ENCODE results near the gene WASHC3.

Gene WASHC3

DNA sequence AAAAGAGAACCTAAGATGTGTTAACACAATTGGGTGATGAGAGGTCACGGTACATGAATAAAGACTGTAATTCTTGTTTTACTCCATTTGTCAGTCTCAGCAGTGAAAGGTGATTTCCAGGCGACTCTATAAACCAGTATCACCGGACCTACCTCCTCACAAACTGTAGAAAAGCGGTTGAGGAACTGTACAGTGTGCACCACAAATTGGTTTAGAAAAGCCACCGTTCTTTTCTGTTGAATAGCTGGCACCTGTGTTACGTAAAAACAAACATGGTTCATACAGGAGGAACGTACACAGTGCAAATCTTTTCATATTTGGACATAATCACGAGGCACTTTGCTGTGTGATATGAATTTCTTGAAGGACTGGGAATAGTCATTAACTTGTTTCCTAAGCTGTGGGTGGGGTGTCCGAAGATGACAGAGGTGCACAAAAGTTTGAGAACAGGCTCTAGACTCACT lies 663 bp downstream of the WASHC3 start:
- Mint-ChIP-seq H3K9me3 (ENCODE audit: low read depth) (no peaks in the 10 kb centered on the region), H3K4me1 (ENCODE audit: low read depth) (peaks cover 50% of the 10 kb centered on the region), H3K27me3 (peaks cover 3% of the 10 kb centered on the region), H3K4me3 (peak overlapping the region; percentile 92), H3K36me3 (peaks cover 19% of the 10 kb centered on the region), H3K27ac (peak overlapping the region; percentile 98)

DNA sequence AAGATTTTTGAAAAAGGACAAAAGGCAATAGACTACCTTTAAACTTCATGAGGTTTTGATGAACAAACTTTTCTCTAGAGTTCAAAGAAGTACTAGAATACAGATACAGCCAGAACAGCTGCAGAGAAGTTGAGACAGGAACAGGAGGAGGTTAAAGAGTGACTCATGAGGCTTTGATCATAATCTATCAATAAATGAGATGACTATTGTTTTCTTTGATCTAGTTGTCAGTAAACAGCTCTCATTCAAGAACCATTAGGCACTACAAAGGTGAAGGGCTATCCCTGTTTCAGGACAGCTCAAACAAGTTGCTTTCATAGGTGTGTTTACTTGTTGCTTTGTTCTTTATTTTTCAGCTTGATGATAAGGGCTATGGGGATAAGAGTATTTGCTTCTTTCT lies 2.4 kb downstream of the WASHC3 start:
- peaks cover 59% of the 10 kb centered on the region for H3K4me1 Mint-ChIP-seq (ENCODE audit: low read depth)

DNA sequence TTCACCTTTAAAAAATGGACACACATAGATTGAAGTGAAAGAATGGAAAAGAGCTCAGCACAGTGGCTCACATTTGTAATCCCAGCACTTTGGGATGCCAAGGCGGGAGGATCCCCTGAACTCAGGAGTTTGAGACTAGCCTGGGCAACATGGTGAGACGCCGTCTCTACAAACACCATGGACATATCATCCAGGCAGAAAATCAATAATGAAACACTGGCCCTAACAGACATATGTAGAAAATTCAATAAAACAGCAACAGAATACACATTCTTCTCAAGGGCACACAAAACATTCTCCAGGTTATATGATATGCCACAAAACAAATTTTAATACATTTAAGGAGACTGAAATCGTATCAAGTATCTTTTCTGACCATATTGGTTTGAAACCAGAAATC lies 7.4 kb downstream of the WASHC3 start:
- H3K27me3 Mint-ChIP-seq, result no peaks in the 10 kb centered on the region
- peaks cover 69% of the 10 kb centered on the region for H3K4me1 Mint-ChIP-seq (ENCODE audit: low read depth)
- peaks cover 46% of the 10 kb centered on the region for H3K36me3 Mint-ChIP-seq
- no peak overlapping the region for H3K27ac Mint-ChIP-seq
- H3K9me3 Mint-ChIP-seq (ENCODE audit: low read depth), result no peaks in the 10 kb centered on the region
- H3K4me3 Mint-ChIP-seq, result no peak overlapping the region

More for the DNA sequence above, 2.4 kb downstream of the WASHC3 start:
- Mint-ChIP-seq H3K4me3 (peak overlapping the region; percentile 77), H3K36me3 (peaks cover 28% of the 10 kb centered on the region), H3K27me3 (no peaks in the 10 kb centered on the region), H3K27ac (peak overlapping the region; percentile 87), H3K9me3 (ENCODE audit: low read depth) (no peaks in the 10 kb centered on the region)

DNA sequence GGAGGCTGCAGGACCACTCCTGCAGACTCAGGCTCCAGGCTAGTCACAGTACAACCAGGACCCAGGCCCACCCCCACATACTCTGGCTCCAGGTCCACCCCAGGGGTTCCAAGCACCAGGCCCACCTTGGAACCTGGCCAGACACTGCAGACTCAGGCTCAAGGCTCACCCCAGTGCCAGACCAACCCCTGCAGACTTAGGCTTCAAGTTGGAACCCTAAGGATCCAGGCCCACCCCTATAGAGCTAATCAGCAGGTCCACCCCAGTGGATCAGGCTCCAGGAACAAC lies 8.8 kb downstream of the WASHC3 start:
- Mint-ChIP-seq H3K36me3 (peaks cover 41% of the 10 kb centered on the region), H3K4me1 (ENCODE audit: low read depth) (peaks cover 59% of the 10 kb centered on the region), H3K9me3 (ENCODE audit: low read depth) (no peaks in the 10 kb centered on the region), H3K27me3 (no peaks in the 10 kb centered on the region), H3K27ac (no peak overlapping the region), H3K4me3 (no peak overlapping the region)

DNA sequence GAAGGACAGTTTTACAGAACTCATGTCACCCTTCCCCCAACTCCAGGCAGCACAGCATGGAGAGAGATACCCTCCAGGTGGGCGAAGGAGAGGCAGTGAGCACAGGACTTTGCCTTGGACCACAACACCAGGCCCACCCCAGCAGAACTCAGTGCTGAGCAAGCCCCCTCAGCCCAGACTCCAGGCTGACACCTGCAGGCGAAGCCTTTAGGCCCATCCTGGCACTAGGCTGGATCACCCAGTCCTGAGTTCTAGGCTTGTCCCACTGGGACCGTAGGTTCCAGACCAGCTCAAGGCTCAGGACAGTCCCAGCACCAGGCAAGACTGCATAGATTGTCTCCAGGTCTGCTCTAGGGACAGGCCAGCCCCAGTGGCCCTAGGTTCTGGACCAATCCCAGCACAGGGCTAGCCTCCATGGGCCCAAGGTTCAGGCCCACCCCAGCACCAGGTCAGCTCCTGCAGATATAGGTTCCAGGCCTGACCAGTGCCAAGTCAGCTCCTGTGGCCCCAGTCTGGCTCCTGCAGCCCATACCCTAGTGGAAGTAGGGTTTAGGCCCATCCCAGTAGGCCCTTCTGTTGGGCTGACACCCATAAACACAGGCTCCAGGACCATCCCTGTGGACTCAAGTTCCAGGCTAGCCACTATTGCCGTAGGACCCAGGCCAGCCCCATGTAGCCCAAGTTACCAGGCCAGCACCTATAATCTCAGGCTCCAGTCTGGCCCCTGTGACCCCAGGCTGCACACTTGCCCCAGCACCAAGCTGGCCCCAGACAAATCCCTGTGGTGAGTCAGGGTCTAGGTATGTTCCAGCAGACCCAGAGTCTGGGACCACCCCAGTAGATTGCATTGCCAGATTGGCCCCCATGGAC lies 9.4 kb downstream of the WASHC3 start:
- Mint-ChIP-seq H3K36me3 (peaks cover 38% of the 10 kb centered on the region), H3K4me3 (no peak overlapping the region), H3K4me1 (ENCODE audit: low read depth) (peaks cover 53% of the 10 kb centered on the region), H3K27ac (no peak overlapping the region), H3K9me3 (ENCODE audit: low read depth) (no peaks in the 10 kb centered on the region), H3K27me3 (no peaks in the 10 kb centered on the region)

DNA sequence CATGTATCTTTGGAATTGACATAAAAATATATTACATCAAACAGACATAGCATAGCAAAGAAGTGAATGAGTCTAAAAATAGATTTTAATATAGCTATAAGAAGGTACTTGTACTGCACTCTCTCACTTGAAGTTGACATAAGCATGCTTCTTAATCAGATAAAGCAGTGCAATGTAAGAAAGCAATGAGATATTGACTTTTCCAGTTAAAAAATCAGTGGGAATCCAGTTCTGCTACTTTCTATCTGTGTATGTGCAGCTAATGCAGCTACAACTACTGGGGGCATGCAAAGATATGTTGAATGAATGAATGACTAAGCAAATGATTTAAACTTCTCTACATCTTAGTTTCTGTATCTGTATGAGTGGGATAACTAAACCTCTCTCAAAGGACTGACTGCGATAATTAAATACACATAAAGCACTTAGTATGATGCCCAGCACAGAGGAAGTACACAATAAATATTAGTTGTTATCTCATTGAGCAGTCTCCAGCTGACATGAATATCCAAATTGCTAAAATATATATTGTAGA lies 10.3 kb downstream of the WASHC3 start:
- Mint-ChIP-seq H3K27me3 (no peaks in the 10 kb centered on the region), H3K36me3 (peaks cover 34% of the 10 kb centered on the region), H3K4me3 (no peak overlapping the region), H3K4me1 (ENCODE audit: low read depth) (peaks cover 44% of the 10 kb centered on the region), H3K27ac (peak overlapping the region; percentile 11), H3K9me3 (ENCODE audit: low read depth) (no peaks in the 10 kb centered on the region)

DNA sequence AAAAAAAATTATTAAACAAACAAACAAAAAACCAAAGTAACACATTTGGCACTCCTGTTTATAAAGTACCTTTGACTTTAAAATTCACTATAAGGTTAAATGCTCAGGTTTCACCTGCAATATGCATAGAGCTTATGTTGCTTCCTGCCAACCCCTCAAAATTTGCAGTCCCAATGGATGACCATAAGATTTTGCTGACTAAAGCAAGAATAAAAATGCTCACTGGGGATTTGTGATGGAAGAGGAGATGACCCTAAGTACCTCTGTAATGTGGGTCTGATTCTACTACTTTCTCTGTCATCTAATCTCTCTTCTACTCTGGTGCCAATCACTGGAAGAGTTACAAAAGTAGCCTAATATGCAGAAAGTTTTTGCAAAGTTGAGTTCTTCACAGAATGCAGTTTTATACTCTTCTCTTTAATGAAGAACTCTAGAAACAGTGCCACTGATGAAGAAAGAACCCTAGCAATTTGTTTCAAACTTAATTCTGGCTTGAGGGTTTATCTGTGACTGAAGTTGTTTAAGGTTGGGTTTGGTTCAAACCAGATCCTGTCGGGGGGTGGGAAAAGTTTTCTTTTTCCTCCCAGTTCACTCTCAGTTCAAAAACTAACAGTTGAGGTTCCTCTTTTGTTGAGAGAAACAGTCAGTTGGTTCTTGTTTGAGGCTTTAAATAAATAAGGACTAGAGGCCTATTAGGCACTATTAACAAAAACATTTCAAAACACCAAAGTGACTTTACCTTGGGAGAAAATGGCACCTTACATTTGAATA lies 10.9 kb downstream of the WASHC3 start:
- H3K4me3 Mint-ChIP-seq, result no peak overlapping the region
- H3K36me3 Mint-ChIP-seq, result peaks cover 28% of the 10 kb centered on the region
- no peaks in the 10 kb centered on the region for H3K27me3 Mint-ChIP-seq

DNA sequence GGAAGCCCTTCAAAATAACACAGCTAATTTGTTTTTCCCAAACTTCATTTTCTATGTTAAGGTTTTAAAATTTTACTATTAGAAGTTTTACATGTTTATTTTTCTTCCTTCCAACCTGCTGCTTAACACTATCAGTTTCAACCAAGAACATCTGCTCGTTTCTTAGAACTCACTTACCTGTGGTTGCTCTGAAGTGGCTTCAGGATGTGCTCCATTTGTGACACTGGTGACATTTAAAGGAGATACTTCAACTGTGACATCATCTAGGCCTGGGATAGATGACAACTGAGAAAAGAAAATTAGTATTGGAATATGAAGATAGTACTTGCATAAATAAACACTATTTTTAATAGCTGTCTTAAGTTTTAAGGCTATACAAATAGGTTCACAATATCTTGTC lies 17.9 kb downstream of the WASHC3 start:
- Mint-ChIP-seq H3K27me3 (no peaks in the 10 kb centered on the region), H3K9me3 (ENCODE audit: low read depth) (no peaks in the 10 kb centered on the region), H3K4me3 (peak overlapping the region; percentile 33), H3K4me1 (ENCODE audit: low read depth) (peaks cover 18% of the 10 kb centered on the region), H3K27ac (peak overlapping the region; percentile 80), H3K36me3 (peaks cover 6% of the 10 kb centered on the region)

More for the DNA sequence above, 10.9 kb downstream of the WASHC3 start:
- Mint-ChIP-seq H3K4me1 (ENCODE audit: low read depth) (peaks cover 39% of the 10 kb centered on the region), H3K27ac (peak overlapping the region; percentile 22), H3K9me3 (ENCODE audit: low read depth) (no peaks in the 10 kb centered on the region)

DNA sequence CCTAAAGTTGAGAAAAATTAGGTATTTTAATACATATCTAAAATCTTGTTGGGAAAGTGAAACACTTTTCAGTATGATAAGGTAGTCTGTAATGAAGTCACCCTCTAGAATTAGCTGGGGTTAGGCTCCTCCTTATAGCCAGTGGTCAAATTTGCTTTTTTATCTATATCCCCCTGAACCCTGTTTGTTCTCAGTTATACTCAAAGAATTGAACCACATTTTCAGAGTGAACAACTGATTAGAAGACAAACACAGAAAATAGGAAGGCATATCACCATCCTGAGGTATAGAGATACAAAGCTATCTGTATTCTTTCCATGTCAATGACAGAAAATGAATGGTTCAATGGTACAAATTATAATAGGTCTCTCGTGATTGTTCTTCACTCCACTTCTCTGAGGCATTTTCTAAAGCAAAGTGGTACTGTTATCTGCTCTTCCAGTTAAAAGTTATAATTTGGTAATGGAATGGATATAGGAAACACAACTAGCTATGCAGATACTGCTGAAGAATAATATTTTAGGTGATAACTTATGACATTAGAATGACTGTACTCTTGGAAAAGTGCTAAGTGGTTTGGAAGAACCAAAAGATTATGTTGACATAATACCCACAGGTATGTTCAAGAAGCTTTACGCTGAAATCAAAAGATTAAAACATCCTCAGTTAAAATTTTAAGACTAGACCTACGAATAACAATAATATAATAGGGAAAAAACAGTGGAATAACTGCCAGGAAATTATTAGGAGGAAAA lies 27.6 kb downstream of the WASHC3 start:
- Mint-ChIP-seq H3K27me3 (no peaks in the 10 kb centered on the region), H3K4me3 (no peak overlapping the region), H3K9me3 (ENCODE audit: low read depth) (no peaks in the 10 kb centered on the region), H3K36me3 (peaks cover 40% of the 10 kb centered on the region), H3K27ac (no peak overlapping the region), H3K4me1 (ENCODE audit: low read depth) (peaks cover 2% of the 10 kb centered on the region)

DNA sequence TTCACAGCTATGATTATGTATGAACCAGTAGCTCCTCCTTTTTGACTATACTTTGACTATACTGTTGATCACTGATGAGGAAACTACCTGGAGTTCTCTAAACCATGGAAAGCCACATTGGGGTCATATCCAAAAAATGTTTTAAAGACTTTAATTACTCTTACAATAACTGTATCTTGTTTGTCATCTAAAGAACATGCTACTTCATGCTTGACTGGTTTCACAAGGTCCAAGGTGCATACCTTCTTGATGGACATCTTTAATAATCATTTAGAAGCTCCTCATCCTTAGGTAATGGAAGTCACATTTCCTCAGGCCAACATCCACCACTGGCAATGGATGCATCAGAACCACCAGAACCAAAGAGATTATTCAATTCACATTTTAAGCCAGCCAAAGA lies 29.9 kb downstream of the WASHC3 start:
- Mint-ChIP-seq H3K4me1 (ENCODE audit: low read depth) (peaks cover 1% of the 10 kb centered on the region), H3K9me3 (ENCODE audit: low read depth) (no peaks in the 10 kb centered on the region), H3K36me3 (peaks cover 37% of the 10 kb centered on the region), H3K27ac (no peak overlapping the region), H3K27me3 (no peaks in the 10 kb centered on the region), H3K4me3 (no peak overlapping the region)

DNA sequence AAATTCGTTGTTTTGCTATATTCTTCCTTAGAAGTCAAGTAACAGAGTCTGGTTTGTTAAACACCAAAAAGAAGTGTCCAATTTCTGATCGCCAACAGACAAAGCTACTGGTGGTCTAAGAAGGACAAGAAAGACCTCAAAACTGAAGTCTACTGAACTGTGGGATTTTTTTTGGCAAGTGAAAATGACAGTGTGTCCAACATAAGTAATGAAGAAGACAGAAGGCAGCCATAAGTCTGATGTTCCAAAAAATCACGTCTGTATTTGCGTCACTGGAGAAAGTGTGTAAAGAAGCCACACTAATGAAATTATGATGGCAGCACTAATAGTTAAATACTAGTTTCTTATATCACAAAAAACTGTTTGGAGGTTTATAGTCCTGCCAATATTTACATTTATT lies 32.6 kb downstream of the WASHC3 start:
- Mint-ChIP-seq H3K27ac (no peak overlapping the region), H3K4me1 (ENCODE audit: low read depth) (peaks cover 5% of the 10 kb centered on the region), H3K4me3 (no peak overlapping the region), H3K9me3 (ENCODE audit: low read depth) (no peaks in the 10 kb centered on the region), H3K36me3 (peaks cover 25% of the 10 kb centered on the region), H3K27me3 (no peaks in the 10 kb centered on the region)

DNA sequence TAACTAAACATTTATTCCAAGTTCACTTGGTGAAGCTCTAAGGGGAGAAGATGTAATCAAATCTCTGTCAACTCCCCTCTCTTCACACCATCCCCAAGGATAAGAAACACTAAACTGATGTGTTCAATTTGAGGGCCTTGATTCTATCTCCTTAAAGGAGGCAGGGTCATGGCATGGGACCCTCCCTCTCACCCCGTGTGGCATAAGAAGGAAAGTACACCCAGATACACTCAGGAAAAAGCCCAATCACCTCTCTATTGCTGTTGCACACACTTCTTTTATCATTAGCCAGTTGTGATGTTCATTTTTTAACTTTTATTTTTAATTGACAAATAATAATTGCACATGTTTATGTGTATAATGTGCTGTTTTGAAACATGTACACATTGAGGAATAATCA lies 35.1 kb downstream of the WASHC3 start:
- no peak overlapping the region for H3K27ac Mint-ChIP-seq
- H3K36me3 Mint-ChIP-seq, result peaks cover 19% of the 10 kb centered on the region
- no peaks in the 10 kb centered on the region for H3K27me3 Mint-ChIP-seq
- no peaks in the 10 kb centered on the region for H3K9me3 Mint-ChIP-seq (ENCODE audit: low read depth)
- peaks cover 5% of the 10 kb centered on the region for H3K4me1 Mint-ChIP-seq (ENCODE audit: low read depth)
- no peak overlapping the region for H3K4me3 Mint-ChIP-seq

DNA sequence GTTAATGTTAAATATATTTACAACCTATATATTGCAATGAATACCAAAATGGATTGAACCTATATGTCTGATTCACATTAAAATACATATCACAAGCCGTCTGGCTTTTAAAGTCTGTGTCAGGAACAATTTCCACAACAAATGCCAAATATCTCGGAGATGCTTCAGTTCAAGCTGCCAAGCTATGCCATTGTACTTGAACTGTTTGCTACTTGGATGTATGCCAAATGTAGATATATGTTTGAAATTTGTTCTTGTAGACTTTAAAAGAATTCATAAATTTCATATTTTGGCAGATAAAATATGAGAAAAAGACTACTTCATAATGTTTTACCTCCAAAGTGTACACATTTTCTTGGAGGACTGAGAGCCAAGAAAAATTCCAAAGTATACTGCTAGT lies 37.0 kb downstream of the WASHC3 start:
- no peaks in the 10 kb centered on the region for H3K27me3 Mint-ChIP-seq
- peaks cover 21% of the 10 kb centered on the region for H3K36me3 Mint-ChIP-seq
- no peak overlapping the region for H3K4me3 Mint-ChIP-seq
- H3K4me1 Mint-ChIP-seq (ENCODE audit: low read depth), result peaks cover 5% of the 10 kb centered on the region
- no peak overlapping the region for H3K27ac Mint-ChIP-seq
- no peaks in the 10 kb centered on the region for H3K9me3 Mint-ChIP-seq (ENCODE audit: low read depth)

DNA sequence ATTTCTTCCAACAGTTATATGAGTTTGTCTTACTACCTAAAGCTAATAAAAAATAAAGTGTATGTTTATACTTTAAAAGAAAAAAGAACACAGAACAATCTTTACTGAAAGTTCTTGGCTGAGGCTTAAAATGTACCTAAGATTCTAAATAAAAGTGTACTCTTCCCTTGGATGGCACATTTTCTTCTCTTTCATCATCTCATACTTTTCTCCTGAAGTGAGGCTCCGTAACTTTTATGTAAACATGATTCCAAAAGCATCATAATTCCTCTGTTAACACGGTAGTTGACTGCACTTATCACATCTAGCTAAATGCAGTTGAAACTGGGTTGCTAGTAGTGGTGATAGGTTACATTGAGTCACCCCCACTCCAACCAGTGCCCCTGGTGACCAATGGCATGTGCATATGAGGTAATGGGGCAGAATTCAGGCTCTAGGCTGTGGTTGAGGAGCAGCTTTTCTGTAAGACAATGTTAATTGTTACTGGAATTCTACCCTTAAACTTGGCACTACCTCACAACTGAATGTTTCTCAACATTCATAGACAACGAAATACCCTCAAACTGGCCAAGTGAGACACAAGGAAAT lies 38.4 kb downstream of the WASHC3 start:
- H3K27me3 Mint-ChIP-seq, result no peaks in the 10 kb centered on the region
- H3K27ac Mint-ChIP-seq, result no peak overlapping the region
- H3K4me1 Mint-ChIP-seq (ENCODE audit: low read depth), result peaks cover 5% of the 10 kb centered on the region
- peaks cover 16% of the 10 kb centered on the region for H3K36me3 Mint-ChIP-seq
- no peak overlapping the region for H3K4me3 Mint-ChIP-seq
- no peaks in the 10 kb centered on the region for H3K9me3 Mint-ChIP-seq (ENCODE audit: low read depth)

Measured in activated naive CD8-positive, alpha-beta T cell (primary cell).